Measurements from ENCODE around the gene DHX58.
A peak's percentile ranks its signal among the peaks of the same experiment; 100 is the strongest.

DHX58 gene

GRCh38 chr17:42129109-42129837, 16.8 kb upstream of the DHX58 start:
- DNase-seq, result no peak

- DNase-seq, result no peak
Observed at GRCh38 chr17:42127414-42127813, 14.9 kb upstream of the DHX58 start.

- no peak for DNase-seq
Observed at GRCh38 chr17:42126836-42127235, 14.3 kb upstream of the DHX58 start.

GRCh38 chr17:42125565-42125964, 13.1 kb upstream of the DHX58 start:
- no peak for DNase-seq

- no peak for DNase-seq
Observed at GRCh38 chr17:42124256-42124655, 11.7 kb upstream of the DHX58 start.

GRCh38 chr17:42122371-42123303, 10.1 kb upstream of the DHX58 start, which contains the start of gene HSPB9:
Gene HSPB9 (plus strand): TSS chr17:42122804. CDS start chr17:42122851, 47 bp downstream.
- no peak for DNase-seq

- peak; percentile 80 for DNase-seq
Observed at GRCh38 chr17:42120770-42121769, 8.6 kb upstream of the DHX58 start, which contains the start of gene KAT2A. Gene KAT2A (minus strand): TSS chr17:42121367. CDS start chr17:42121304, 63 bp downstream.

GRCh38 chr17:42120161-42120769, 7.8 kb upstream of the DHX58 start:
- DNase-seq, result no peak

- DNase-seq, result no peak
Observed at GRCh38 chr17:42119301-42119700, 6.8 kb upstream of the DHX58 start.

GRCh38 chr17:42118545-42118944, 6.0 kb upstream of the DHX58 start:
- DNase-seq, result peak; percentile 48

GRCh38 chr17:42118126-42118510, 5.6 kb upstream of the DHX58 start:
- DNase-seq, result no peak

- no peak for DNase-seq
Observed at GRCh38 chr17:42117397-42118125, 5.0 kb upstream of the DHX58 start.

GRCh38 chr17:42116705-42117396, 4.3 kb upstream of the DHX58 start:
- peak; percentile 83 for DNase-seq

GRCh38 chr17:42114118-42114517, 1.6 kb upstream of the DHX58 start:
- no peak for DNase-seq

- DNase-seq, result no peak
Observed at GRCh38 chr17:42113293-42114069, 967 bp upstream of the DHX58 start.

- no peak for DNase-seq
Observed at GRCh38 chr17:42111871-42112551, 503 bp downstream of the DHX58 start.

- DNase-seq, result no peak
Observed at GRCh38 chr17:42111265-42111636, 1.3 kb downstream of the DHX58 start.

- no peak for DNase-seq
Observed at GRCh38 chr17:42110301-42111264, 1.9 kb downstream of the DHX58 start.
